ENCODE results near the gene METTL15. TPM values are rescaled to one million over a fixed set of nuclear protein-coding genes. Genes with fewer than 3 reads are reported as not detected.
A peak's percentile ranks its signal among the peaks of the same experiment; 100 is the strongest.

Gene METTL15
- total RNA-seq, 1 donor from 2014 or later: 14.7 TPM

- H3K36me3 ChIP-seq: peaks cover 0 to 14% of the 10 kb centered on the region in 2 donors
Measured at GRCh38 chr11:28110108-28110820, 2.1 kb downstream of the METTL15 start.

GRCh38 chr11:28110821-28111200 lies 2.6 kb downstream of the METTL15 start:
- H3K4me1 ChIP-seq: peaks cover 34% of the 10 kb centered on the region
- no peak for DNase-seq (ENCODE audit: extremely low spot score in 2 of 2)
- no peaks in the 10 kb centered on the region for H3K27me3 ChIP-seq
- TF ChIP-seq CTCF (IDR thresholded peaks at IDR 0.05) (no peak), POLR2AphosphoS5 (IDR thresholded peaks at IDR 0.05; ENCODE audit: insufficient read depth in 1 of 2, low read depth in 1 of 2) (no peak), POLR2A (IDR thresholded peaks at IDR 0.05) (no peak)
- no peaks in the 10 kb centered on the region for H3K9me3 ChIP-seq
- H3K27ac ChIP-seq: peak overlapping the region; percentile 91
- peaks cover 0 to 14% of the 10 kb centered on the region in 2 donors for H3K36me3 ChIP-seq
- H3K4me3 ChIP-seq: peak overlapping the region; percentile 59 to 76
- intact Hi-C loops (cut with DNase I): no loop called here

More at GRCh38 chr11:28110108-28110820, 2.1 kb downstream of the METTL15 start:
- intact Hi-C loops (cut with DNase I): no loop called here
- peak; percentile 57 to 61 for TF ChIP-seq POLR2AphosphoS5 (IDR thresholded peaks at IDR 0.05; ENCODE audit: insufficient read depth in 1 of 2, low read depth in 1 of 2)
- peak in 1 of 3 experiments; percentile 43 for TF ChIP-seq CTCF (IDR thresholded peaks at IDR 0.05)
- TF ChIP-seq POLR2A (IDR thresholded peaks at IDR 0.05): no peak
- Histone ChIP-seq H3K27ac (peak overlapping the region; percentile 91), H3K4me1 (peaks cover 34% of the 10 kb centered on the region), H3K4me3 (peak overlapping the region; percentile 59 to 76), H3K9me3 (no peaks in the 10 kb centered on the region), H3K27me3 (no peaks in the 10 kb centered on the region)
- peak in 1 of 2 donors; percentile 87 for DNase-seq (ENCODE audit: extremely low spot score in 2 of 2)

- Histone ChIP-seq H3K4me3 (no peak overlapping the region), H3K27me3 (no peaks in the 10 kb centered on the region), H3K36me3 (peaks cover 0 to 14% of the 10 kb centered on the region in 2 donors), H3K4me1 (peaks cover 22% of the 10 kb centered on the region), H3K27ac (no peak overlapping the region), H3K9me3 (no peaks in the 10 kb centered on the region)
- DNase-seq (ENCODE audit: extremely low spot score in 2 of 2): no peak
- intact Hi-C loops (cut with DNase I): no loop called here
- TF ChIP-seq POLR2A (IDR thresholded peaks at IDR 0.05) (no peak), CTCF (IDR thresholded peaks at IDR 0.05) (no peak), POLR2AphosphoS5 (IDR thresholded peaks at IDR 0.05; ENCODE audit: insufficient read depth in 1 of 2, low read depth in 1 of 2) (no peak)
Measured at GRCh38 chr11:28114116-28114515, 5.9 kb downstream of the METTL15 start.

- TF ChIP-seq CTCF (IDR thresholded peaks at IDR 0.05) (no peak), POLR2A (IDR thresholded peaks at IDR 0.05) (no peak), POLR2AphosphoS5 (IDR thresholded peaks at IDR 0.05; ENCODE audit: insufficient read depth in 1 of 2, low read depth in 1 of 2) (no peak)
- Histone ChIP-seq H3K9me3 (no peaks in the 10 kb centered on the region), H3K4me1 (peaks cover 16% of the 10 kb centered on the region), H3K27me3 (no peaks in the 10 kb centered on the region), H3K4me3 (no peak overlapping the region), H3K36me3 (peaks cover 0 to 14% of the 10 kb centered on the region in 2 donors), H3K27ac (no peak overlapping the region)
- intact Hi-C loops (cut with DNase I): no loop called here
- DNase-seq (ENCODE audit: extremely low spot score in 2 of 2): no peak
Measured at GRCh38 chr11:28114731-28115130, 6.5 kb downstream of the METTL15 start.

GRCh38 chr11:28117712-28118111 lies 9.5 kb downstream of the METTL15 start:
- intact Hi-C loops (cut with DNase I): no loop called here
- no peak overlapping the region for H3K27ac ChIP-seq
- TF ChIP-seq POLR2A (IDR thresholded peaks at IDR 0.05): no peak
- TF ChIP-seq POLR2AphosphoS5 (IDR thresholded peaks at IDR 0.05; ENCODE audit: insufficient read depth in 1 of 2, low read depth in 1 of 2): no peak
- no peak for TF ChIP-seq CTCF (IDR thresholded peaks at IDR 0.05)
- no peaks in the 10 kb centered on the region for H3K4me1 ChIP-seq
- no peaks in the 10 kb centered on the region for H3K9me3 ChIP-seq
- H3K4me3 ChIP-seq: no peak overlapping the region
- H3K36me3 ChIP-seq: peaks cover 0 to 14% of the 10 kb centered on the region in 2 donors
- no peak for DNase-seq (ENCODE audit: extremely low spot score in 2 of 2)
- H3K27me3 ChIP-seq: no peaks in the 10 kb centered on the region

Measured in vagina (tissue), 2 donors.